A549 (cell line): Measurements from ENCODE around the gene CHST11.
"Not testable (repeated sequence)": the region's sequence is repeated elsewhere in the genome, so short reads cannot be mapped to it uniquely, and the experiment has no call there.

ENCODE experiments used
- BHLHE40 ChIP-seq: IDR thresholded peaks from 2 replicates; pipeline ENCODE4 v1.6.1; 2012; ENCODE audit warnings: low read depth, low read length, inconsistent platforms
- CBX2 ChIP-seq: fragments of 200-600 bp; sonication (generic); IDR thresholded peaks from 2 replicates; pipeline ENCODE4 v1.6.1; 2016; ENCODE audit warnings: low read depth, mild to moderate bottlenecking, borderline replicate concordance
- CEBPB ChIP-seq, 2 experiments: fragments of >200 bp in 1 of 2; sonication (Bioruptor Twin) in 1 of 2; formaldehyde crosslinking in 1 of 2; IDR thresholded peaks; 2 replicates each; pipeline ENCODE4 v1.6.1; 2012 to 2016
- CTCF ChIP-seq: fragments of >200 bp; sonication (Bioruptor Twin); formaldehyde crosslinking; IDR thresholded peaks from 3 replicates; pipeline ENCODE4 v1.5.1; 2016
- EP300 ChIP-seq, 2 experiments: fragments of >200 bp; sonication (Bioruptor Twin); formaldehyde crosslinking; IDR thresholded peaks; 2 replicates in 1 of 2; 3 replicates in 1 of 2; pipeline ENCODE4 v1.6.1; 2016 to 2017
- POLR2A ChIP-seq: IDR thresholded peaks from 2 replicates; pipeline ENCODE4 v1.6.1; 2012; ENCODE audit warnings: mild to moderate bottlenecking, low read length
- RCOR1 ChIP-seq: fragments of 150-350 bp; IDR thresholded peaks from 2 replicates; pipeline ENCODE4 v1.6.1; 2014; ENCODE audit warnings: antibody characterized with exemption, low read length, low read depth
- REST ChIP-seq: fragments of 200-600 bp; sonication (generic); IDR thresholded peaks from 2 replicates; pipeline ENCODE4 v1.6.1; 2016; ENCODE audit warnings: antibody characterized with exemption, mild to moderate bottlenecking, moderate library complexity
- SMC3 ChIP-seq: fragments of >200 bp; sonication (Bioruptor Twin); formaldehyde crosslinking; IDR thresholded peaks from 3 replicates; pipeline ENCODE4 v1.6.1; 2018; ENCODE audit warnings: inconsistent platforms
- USF2 ChIP-seq: fragments of 450-650 bp; IDR thresholded peaks from 2 replicates; pipeline ENCODE4 v1.6.1; 2014; ENCODE audit warnings: antibody characterized with exemption

DNA sequence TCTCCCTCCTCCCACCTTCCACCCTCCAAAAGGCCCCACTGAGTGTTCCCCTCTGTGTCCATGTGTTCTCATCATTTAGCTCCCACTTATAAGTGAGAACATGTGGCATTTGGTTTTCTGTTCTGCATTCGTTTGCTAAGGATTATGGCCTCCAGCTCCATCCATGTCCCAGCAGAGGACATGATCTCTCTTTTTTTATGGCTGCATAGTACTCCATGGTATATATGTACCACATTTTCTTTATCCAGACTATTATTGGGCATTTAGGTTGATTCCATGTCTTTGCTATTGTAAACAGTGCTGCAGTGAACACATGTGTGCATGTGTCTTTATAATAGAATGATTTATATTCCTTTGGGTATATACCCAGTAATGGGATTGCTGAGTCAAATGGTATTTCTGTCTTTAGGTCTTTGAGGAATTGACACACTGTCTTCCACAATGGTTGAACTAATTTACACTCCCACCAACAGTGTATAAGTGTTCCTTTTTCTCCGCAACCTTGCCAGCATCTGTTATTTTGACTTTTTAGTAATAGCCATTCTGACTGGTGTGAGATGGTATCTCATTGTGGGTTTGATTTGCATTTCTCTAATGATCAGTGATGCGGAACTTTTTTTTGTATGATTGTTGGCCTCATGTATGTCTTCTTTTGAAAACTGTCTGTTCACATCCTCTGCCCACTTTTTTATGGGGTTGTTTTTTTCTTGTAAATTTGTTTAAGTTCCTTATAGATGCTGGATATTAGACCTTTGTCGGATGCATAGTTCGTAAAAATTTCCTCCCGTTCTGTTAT lies 287.2 kb downstream of the CHST11 start:
- not testable (repeated sequence) for TF ChIP-seq CEBPB (IDR thresholded peaks at IDR 0.05); RCOR1; EP300 (IDR thresholded peaks at IDR 0.05); CTCF; REST; SMC3; USF2; POLR2A; CBX2; BHLHE40
